ENCODE data around the gene RTRAF.

The RTRAF gene

GRCh38 chr14:51989293-51990234 is at the start of gene RTRAF:
Gene RTRAF (plus strand): TSS chr14:51989546. CDS start chr14:51989640, 94 bp downstream.
- DNase-seq = peak; percentile 96

GRCh38 chr14:51939755-51940301 is 49.5 kb upstream of the RTRAF start:
- no peak for DNase-seq

- DNase-seq = no peak
These were observed 46.4 kb upstream of the RTRAF start for GRCh38 chr14:51942971-51943370.

GRCh38 chr14:51950007-51950406 is 39.3 kb upstream of the RTRAF start:
- DNase-seq = no peak

- DNase-seq = no peak
These were observed 37.7 kb upstream of the RTRAF start for GRCh38 chr14:51951656-51952055.

GRCh38 chr14:51954031-51954430 is 35.3 kb upstream of the RTRAF start:
- DNase-seq = no peak

GRCh38 chr14:51954657-51955056 is 34.7 kb upstream of the RTRAF start:
- DNase-seq = no peak

GRCh38 chr14:51957950-51958349 is 31.4 kb upstream of the RTRAF start:
- DNase-seq = no peak

GRCh38 chr14:51959928-51960327 is 29.4 kb upstream of the RTRAF start:
- DNase-seq = no peak

- no peak for DNase-seq
These were observed 28.5 kb upstream of the RTRAF start for GRCh38 chr14:51960866-51961265.

- no peak for DNase-seq
These were observed 26.6 kb upstream of the RTRAF start for GRCh38 chr14:51962711-51963110.

- DNase-seq = no peak
These were observed 26.1 kb upstream of the RTRAF start for GRCh38 chr14:51963286-51963685.

- DNase-seq = no peak
These were observed 21.8 kb upstream of the RTRAF start for GRCh38 chr14:51967521-51967920.

- no peak for DNase-seq
These were observed 19.4 kb upstream of the RTRAF start for GRCh38 chr14:51969852-51970540.

GRCh38 chr14:51972566-51972965 is 16.8 kb upstream of the RTRAF start:
- no peak for DNase-seq

- DNase-seq = no peak
These were observed 12.3 kb upstream of the RTRAF start for GRCh38 chr14:51977075-51977474.

GRCh38 chr14:51978681-51979085 is 10.7 kb upstream of the RTRAF start:
- no peak for DNase-seq

GRCh38 chr14:51979088-51979709 is 10.1 kb upstream of the RTRAF start:
- DNase-seq = peak; percentile 70

- no peak for DNase-seq
These were observed 8.0 kb upstream of the RTRAF start for GRCh38 chr14:51981218-51981854.

- no peak for DNase-seq
These were observed 1.1 kb upstream of the RTRAF start for GRCh38 chr14:51988221-51988620.

GRCh38 chr14:51990488-51990887 is 1.1 kb downstream of the RTRAF start:
- DNase-seq = no peak

- no peak for DNase-seq
These were observed 4.1 kb downstream of the RTRAF start for GRCh38 chr14:51993285-51993920.
